Kasumi-1 (cell line): ENCODE measurements around the gene MTFMT.
A peak's percentile ranks its signal among the peaks of the same experiment; 100 is the strongest.
"Not testable (repeated sequence)": the region's sequence is repeated elsewhere in the genome, so short reads cannot be mapped to it uniquely, and the experiment has no call there.

ENCODE experiments used
- DNase-seq, 2 experiments: peaks; one replicate each; lab custom pipeline; 2025; lab: John Stamatoyannopoulos, UW

The MTFMT gene

GRCh38 chr15:65038836-65039235 lies 9.4 kb upstream of the MTFMT start:
- DNase-seq = no peak

GRCh38 chr15:65038428-65038827 lies 9.0 kb upstream of the MTFMT start:
- DNase-seq = no peak

GRCh38 chr15:65037309-65037708 lies 7.9 kb upstream of the MTFMT start:
- no peak for DNase-seq

GRCh38 chr15:65034719-65035118 lies 5.3 kb upstream of the MTFMT start:
- DNase-seq = no peak

GRCh38 chr15:65033659-65034269 lies 4.3 kb upstream of the MTFMT start:
- DNase-seq = peak; percentile 75 to 93

- DNase-seq = peak; percentile 68 to 70
Measured at GRCh38 chr15:65032801-65033537, 3.5 kb upstream of the MTFMT start.

- no peak for DNase-seq
Measured at GRCh38 chr15:65029736-65030208, 333 bp upstream of the MTFMT start.

GRCh38 chr15:65028338-65028737 lies 1.1 kb downstream of the MTFMT start:
- peak in 1 of 2 experiments; percentile 21 for DNase-seq

- no peak for DNase-seq
Measured at GRCh38 chr15:65027593-65027992, 1.8 kb downstream of the MTFMT start.

GRCh38 chr15:65026756-65027155 lies 2.7 kb downstream of the MTFMT start:
- no peak for DNase-seq

GRCh38 chr15:65021488-65021887 lies 8.0 kb downstream of the MTFMT start:
- no peak for DNase-seq

- DNase-seq = no peak
Measured at GRCh38 chr15:65020419-65020818, 9.0 kb downstream of the MTFMT start.

- not testable (repeated sequence) for DNase-seq
Measured at GRCh38 chr15:65011198-65011597, 18.2 kb downstream of the MTFMT start.

GRCh38 chr15:65008983-65009382 lies 20.5 kb downstream of the MTFMT start:
- peak; percentile 82 to 88 for DNase-seq

- no peak for DNase-seq
Measured at GRCh38 chr15:65006876-65007275, 22.6 kb downstream of the MTFMT start.

GRCh38 chr15:65004993-65005392 lies 24.4 kb downstream of the MTFMT start:
- no peak for DNase-seq

- DNase-seq = no peak
Measured at GRCh38 chr15:64997745-64998375, 31.6 kb downstream of the MTFMT start.

GRCh38 chr15:64997066-64997465 lies 32.4 kb downstream of the MTFMT start:
- no peak for DNase-seq

GRCh38 chr15:64993290-64993689 lies 36.1 kb downstream of the MTFMT start:
- DNase-seq = no peak

- DNase-seq = no peak
Measured at GRCh38 chr15:64991536-64992135, 37.8 kb downstream of the MTFMT start.

GRCh38 chr15:64990168-64990470 lies 39.3 kb downstream of the MTFMT start:
- DNase-seq = no peak

- peak; percentile 89 to 94 for DNase-seq
Measured at GRCh38 chr15:64989416-64990167, 39.8 kb downstream of the MTFMT start, which contains the start of gene SPG21. Gene SPG21 (minus strand): TSS chr15:64989914. CDS start chr15:64983569, 6,345 bp downstream.
